GM21825 (cell line): ENCODE data around the gene NRXN3.

Source experiments
- ATAC-seq: cut with Tn5 transposase; IDR thresholded peaks from one replicate; pipeline ENCODE4 v1.9.1; 2021; ENCODE audit warnings: mild to moderate bottlenecking, moderate library complexity; ENCODE audit not compliant: unreplicated experiment

NRXN3 gene

DNA sequence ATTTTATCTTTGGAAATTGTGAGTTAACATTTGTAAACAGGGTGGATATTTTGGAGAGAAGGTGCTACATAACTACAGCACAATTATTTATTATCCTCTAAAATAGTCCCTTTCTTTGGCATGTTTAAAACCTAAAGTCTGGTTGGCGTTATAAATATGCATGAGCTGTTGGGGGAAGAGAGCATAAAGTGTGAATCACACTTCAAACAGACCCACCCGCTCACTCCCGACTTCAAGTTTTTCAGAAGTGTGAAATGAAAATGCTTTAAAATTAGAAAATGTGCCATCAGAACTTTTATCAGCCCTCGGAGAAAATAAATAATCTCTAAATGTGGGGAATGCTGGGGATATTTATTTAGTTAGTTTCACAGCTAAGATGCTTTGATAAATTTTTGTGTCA, 1006.9 kb downstream of the NRXN3 start:
- ATAC-seq: no peak

DNA sequence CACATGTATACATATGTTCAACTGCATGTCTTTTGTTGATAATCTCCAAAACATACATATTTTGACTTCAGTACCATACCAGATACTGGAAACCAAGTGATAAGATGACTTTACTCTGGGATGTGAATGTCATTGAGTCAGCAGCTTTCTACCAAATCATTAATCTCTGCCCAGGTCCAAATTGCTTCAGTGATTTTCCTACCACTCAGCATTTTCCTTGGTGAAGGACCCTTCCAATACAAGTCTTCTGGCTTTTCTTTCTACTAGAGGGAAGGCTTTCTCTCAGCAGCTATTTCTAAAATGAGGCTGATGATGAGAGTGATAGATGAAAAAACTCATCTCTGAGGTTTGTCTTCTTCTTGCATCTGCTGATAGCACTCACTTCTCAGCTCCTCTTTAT, 1008.5 kb downstream of the NRXN3 start:
- ATAC-seq: no peak

DNA sequence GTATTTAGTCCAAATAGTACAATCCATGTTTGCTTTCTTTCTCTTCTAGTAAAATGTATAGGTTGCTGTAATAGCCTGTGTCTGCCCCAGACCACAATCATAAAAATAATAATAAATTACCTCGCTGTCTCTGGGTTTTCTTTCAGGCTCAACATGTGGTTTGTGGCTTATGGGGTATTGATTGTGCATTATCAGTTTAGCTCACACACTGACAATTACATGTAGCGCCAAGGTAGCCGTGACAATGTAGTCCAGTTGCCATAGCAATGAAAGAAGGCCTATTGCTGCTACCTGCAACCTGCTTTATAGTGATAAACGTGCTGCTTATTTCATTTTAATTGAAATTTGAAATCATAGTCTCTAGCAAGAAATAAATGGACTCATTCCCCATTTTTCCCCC, 1009.8 kb downstream of the NRXN3 start:
- ATAC-seq: no peak

DNA sequence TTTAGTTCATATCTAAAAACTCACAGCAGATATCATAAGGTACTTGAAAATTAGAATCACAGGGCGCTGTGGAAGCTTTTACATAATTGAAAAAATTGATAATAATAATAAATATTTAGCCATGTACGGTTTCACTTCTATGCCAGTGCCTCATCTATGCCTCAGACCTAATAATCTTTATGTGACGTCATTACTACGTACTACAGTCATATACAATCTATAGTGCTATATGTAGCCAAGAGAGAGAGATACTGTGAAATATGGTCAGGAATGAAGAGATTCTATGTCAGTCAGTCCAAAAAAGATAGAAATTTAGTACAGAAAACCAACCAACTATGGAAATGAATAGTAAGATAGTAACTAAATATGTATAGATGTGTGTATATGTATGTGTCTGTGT, 1010.5 kb downstream of the NRXN3 start:
- ATAC-seq: no peak

DNA sequence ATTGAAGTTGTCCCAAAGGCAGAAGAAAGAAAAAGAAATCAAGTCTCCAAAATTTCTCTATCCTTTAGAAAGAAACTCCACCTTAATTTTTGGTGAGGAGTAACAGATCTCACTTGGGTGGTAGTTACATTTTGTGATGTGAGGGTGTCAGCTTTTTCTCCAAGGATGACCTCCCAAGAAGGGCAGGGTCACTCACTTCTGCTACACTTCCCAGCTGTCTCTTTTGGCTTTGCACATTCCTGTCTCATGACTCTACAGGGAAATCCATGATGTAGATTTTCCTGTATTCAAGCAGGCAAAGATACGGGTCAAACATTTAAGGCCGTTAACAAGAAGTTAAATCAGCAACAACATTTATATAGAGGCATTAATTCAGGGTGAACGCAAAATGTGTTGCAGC, 1016.4 kb downstream of the NRXN3 start:
- ATAC-seq: no peak

DNA sequence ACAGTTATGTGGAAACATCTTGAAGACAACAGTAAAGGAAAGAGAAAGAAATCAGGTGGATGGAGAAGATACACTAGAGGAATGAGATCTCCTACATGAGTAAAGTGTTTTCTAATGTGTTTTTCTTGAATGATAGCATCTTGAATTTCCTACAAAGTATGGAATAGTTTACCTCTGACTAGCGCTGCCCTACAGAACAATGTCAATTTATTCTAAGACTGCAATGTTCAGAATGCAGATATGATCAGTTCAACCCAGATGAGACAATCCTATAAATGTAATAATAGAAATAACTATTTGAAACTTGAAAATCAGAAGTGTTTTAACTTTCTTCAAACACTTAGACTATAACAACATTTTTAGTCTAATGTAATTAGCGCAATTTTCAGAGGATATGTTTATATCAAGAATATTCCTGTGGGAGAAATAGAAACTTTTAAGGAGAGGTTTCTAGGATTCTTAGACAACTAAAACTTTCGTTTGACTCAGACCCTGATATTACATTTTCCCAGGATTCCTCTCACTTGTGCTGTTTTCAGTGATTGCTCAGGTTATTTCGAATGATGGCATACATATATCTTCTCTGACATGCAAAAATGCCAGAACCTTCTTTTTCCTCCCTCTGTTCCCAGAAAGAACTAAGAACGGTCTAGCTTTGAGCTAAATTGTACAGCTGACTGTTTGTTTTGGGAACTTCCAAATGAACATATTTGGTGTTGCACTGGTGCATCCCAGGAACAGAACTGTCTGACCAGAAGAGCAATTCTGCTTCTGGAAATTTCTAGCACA, 1023.7 kb downstream of the NRXN3 start:
- ATAC-seq: no peak

DNA sequence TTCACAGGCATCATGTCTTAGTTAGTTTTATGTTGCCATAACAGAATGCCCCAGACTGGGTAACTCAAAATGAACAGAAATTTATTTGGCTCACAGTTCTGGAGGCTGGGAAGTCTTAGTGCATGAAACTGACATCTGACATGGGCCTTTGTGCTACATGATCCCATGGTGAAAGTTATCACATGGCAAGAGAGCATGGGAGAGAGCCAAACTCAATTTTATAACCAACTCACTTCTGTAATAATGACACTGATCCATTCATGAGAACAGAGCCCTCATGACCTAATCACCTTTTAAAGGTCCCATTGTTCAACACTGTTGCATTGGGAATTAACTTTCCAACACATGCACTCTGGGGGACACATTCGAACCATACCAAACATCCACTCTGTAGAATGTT, 1026.0 kb downstream of the NRXN3 start:
- ATAC-seq: no peak

DNA sequence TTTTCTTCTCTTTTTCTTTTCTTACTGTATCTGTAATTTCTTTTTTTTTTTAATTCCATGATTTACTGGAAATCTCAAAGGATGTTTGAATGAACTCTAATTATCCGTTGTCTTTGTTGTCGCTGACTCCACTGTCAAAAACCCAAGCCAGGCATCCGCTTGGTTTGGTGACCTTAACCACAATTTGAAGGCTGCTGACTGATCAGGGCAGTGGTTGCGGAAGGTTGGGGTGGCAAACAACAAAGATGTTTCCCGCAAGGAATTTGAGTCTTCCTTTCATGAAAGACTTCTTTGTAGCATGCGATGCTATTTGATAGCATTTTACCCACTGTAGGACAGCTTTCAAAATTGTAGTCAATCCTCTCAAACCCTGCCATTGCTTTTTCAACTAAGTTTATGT, 1027.3 kb downstream of the NRXN3 start:
- no peak for ATAC-seq

DNA sequence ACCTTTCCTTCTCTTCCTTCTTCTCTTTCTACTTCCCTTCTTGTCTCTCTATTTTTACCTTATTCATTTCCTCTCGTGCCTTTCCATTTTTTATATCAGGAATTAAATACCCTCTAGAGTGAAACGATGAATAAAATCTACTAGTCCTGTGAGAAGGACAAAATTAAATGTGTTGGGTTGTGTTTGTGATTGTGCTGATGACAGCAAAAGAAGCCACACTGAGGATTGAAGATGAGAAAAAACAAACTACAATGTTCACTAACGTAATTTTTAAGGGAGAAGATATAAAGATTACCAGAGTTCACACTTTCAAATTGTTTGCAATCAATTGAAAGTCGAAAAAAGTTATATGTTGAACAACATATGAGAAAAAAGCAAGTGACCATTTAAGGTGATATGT, 1029.0 kb downstream of the NRXN3 start:
- no peak for ATAC-seq

DNA sequence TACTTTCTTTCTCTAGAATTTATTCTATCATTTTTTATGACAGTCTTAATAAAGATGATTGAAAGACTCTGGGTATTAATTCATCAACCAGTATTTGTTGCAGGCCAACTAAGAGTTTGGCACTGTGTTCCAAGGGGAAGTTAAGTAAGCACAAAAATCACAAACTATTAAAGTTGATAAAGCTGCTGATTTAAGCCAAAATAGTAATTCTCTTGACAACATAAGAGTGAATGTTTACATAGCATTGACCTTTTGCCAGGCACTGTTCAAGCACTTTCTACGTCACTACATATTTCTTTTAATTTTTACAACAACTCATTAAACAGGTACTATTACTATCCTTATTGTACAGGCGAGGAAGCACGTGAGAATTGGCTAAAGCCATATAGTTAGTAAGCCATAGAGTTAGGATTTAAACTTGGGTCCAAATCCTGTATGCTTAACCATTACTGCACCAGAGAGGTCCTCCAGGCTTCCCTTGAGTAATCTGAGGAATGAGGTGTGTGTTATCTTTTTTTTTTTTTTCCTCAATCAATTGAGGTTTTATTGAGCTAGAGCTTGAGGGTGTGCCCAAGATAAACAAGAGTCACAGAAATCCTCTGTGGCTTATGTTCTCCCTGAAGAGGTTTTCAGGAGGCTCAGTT, 1031.5 kb downstream of the NRXN3 start:
- ATAC-seq: no peak

DNA sequence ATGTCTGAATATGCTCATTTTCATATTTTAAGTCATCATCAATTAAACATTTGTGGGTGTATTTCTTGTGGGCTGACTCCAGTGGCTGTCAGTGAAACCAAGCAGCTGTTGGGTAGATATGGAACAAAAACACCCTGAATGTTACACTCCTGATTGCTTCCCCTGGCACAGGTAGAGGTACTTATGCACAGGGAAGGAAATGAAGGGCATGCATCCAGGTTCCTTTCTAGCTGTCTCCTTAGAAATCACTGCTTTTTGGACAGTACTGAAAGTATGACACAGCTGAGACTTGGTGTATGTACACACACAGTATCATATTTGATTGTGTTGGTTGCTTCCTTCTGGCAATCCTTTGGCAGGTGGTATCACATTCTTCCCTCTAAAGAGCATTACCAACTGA, 1034.4 kb downstream of the NRXN3 start:
- no peak for ATAC-seq

DNA sequence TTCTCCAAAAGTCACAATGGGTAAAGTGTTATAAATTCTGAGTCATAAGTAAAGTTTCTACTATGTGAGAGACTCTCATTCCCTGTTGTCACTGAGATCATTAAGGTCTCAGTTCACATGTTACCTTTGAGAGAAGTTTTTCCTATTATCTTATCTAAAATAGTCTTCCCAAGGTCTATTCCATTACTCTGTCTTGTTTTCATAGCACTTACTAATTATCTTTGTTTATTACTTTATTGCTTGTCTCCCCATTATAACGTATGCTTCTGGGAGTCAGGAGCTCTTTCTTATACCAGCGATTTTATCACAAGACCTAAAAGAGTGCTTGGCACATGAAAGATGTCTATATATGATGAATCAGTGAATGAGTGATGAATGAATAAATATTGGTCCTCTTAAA, 1039.2 kb downstream of the NRXN3 start:
- no peak for ATAC-seq

DNA sequence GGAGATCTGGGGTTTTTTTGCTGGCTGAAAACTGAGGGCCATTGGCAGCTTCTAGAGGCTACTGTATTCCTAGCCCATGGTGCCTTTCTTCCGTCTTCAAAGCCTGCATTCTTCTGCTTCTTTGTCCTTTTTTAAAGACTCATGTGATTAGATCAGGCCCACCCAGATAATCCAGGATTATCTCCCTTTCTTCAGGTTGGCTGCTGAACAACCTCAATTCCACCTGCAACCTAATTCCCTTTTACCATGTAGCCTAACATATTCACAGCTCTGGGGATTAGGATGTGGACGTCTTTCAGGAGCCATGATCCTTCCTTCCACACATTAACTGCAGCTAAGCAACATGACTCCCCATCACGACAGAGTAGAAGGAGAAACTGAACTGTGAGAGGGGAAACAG, 1055.6 kb downstream of the NRXN3 start:
- ATAC-seq: no peak

DNA sequence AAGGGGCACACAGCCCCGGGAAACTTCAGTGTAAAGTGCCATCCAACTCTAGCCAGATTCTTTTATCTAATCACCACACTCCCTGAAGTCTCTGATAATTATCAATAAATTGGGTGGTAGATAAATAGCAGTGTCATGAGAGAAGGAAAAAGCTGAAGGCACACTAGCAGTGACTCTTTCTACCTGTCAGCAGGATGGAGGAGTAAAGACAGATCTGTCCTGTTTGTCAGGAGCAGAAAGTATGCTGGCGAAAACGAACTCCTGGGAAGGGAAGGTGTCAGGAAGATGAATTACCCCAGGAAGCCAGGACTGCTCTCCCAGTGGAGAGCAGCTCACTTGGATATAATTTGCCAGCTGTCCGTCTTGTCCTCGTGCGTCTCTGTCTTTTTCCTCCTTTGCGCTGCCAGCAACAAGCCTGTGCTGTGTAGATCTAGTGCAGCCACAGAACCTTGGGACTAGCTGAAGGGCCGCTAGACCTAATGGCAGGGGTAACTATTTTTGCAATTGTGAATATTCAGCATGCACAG, 1059.3 kb downstream of the NRXN3 start:
- ATAC-seq: no peak

DNA sequence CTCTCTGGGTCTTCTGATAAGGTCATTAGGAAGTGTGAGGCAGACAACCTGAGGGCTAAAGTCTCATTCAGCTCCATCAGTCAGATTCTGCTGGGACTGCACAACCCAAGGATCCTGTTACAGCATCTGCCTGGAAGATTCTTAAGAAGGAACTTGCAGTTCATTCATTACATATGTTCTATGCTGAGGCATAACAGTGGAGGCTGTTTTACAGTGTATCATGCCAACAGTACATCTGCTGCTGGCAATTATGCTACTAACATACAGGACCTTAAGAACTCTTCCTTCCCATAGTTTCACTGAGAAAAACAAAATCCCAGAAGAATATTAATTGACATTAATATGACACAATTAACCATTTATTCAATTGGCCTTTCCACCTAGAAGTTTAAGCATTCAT, 1072.5 kb downstream of the NRXN3 start:
- ATAC-seq: no peak

DNA sequence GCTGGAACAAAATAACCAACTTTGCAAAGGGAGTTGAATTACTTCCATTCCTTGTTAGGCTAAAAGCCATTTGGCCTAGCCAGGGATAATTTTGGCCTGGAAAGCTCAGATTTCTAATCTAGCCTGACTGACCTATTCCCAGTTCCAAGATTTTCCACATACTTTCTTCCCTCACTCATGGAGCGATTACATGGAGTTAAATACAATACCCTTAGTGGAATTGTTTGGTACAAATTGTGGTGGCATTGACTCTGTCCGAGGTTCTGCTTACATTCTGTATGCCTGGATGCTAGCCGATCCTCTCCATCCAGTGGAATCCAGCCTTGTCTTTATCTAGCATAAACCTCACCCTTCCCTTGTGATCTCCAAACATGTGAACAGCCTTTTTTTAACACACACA, 1076.0 kb downstream of the NRXN3 start:
- no peak for ATAC-seq

DNA sequence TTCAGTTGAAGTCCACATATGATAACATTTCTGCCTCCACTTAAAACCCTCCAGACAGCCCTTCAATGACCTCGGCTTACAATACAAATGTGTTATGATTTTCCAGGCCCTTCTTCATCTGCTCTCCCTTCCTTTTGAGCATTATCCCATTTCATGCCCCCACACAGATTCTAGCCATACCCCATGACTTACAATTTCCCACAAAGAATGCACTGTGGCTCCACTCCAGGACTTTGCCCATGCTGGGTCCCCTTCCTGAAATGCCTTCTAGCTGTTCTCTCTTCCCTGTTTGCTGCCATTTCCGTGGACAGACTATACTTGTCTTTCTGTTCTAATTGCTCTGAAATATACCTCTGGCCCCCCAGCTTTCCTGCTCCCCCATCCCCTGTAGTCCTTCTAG, 1078.0 kb downstream of the NRXN3 start:
- ATAC-seq: no peak

DNA sequence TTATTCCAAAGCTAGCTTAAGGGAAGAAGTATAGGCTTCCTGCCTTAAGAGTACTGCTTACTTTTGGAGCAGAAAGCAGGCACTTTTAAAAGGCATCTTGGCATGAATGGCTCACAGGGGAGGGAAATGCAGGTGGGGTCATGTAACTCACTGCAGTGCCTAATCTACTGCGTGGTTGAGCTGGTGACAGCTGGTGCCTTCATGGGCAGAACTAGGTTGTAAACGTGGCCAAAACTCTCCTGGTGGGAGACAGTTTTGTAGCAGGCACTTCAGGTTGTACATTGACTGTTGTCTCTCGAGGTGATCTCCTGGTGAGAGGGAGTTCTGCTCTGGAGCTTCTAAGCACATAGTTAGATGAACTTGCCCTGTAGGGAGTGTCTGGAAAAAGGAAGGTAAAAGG, 1078.6 kb downstream of the NRXN3 start:
- ATAC-seq: no peak

DNA sequence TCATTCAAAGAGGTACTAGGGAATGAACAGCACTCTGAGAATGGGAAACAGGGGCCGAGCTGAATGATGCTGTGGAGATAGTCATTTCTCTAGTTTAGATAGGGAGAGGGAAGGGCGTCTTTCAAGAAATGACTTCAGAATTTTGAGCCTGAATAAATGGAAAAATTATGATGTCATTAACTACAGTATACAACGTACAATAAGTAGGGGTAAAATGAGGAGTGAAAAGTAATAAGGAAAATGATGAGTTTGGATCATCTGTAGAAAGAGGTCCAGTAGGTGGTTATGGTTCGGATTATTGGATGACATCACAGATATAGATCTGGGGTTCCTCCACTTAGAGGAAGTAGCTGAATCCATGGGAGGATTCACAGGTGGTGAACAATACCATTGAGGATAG, 1081.1 kb downstream of the NRXN3 start:
- no peak for ATAC-seq

DNA sequence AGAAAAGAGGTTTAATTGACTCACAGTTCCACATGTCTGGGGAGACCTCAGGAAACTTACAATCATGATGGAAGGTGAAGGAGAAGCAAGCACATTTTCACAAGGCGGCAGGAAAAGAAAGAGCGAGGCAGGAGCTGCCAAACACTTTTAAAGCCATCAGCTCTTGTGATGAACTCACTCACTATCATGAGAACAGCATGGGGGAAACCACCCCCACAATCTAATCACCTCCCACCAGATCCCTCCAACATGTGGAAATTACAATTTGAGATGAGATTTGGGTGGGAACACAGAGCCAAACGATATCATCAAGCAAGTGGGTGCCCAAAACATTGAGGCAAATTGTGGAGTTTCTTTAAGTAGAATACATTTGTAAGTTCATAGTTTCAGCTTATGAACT, 1083.4 kb downstream of the NRXN3 start:
- no peak for ATAC-seq

DNA sequence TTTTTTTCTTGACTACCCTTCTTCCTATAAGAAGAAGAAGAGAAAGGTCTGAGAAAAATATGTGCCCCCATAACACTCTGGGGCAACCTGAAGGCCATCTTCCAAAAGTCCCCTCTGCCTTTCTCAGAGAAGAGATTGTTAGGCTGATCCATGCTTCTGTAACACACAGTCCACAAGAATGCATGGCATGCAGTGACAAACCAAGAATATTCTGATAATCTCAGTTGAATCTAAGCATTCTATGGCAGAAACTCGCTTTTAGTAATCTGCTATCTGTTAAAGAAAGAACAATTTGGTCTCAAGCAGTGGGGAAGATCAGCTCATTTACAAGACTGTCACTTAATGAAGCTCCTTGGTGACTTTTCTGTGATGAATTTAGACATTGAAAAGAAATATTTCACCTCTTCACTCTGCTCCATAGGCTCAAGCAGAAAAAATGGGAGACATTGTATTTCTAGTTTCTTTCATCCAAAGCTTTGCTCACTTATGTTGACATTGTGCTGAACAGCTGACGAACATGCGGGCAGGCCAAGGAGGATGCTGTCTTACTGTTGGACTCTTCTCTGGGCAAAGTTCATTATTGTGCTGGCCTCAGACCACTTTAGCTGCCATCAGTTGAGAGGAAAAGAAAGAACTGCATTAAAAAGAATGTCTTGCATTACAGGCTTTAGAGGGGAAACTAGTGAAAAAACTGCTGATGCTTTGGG, 1084.0 kb downstream of the NRXN3 start:
- no peak for ATAC-seq

DNA sequence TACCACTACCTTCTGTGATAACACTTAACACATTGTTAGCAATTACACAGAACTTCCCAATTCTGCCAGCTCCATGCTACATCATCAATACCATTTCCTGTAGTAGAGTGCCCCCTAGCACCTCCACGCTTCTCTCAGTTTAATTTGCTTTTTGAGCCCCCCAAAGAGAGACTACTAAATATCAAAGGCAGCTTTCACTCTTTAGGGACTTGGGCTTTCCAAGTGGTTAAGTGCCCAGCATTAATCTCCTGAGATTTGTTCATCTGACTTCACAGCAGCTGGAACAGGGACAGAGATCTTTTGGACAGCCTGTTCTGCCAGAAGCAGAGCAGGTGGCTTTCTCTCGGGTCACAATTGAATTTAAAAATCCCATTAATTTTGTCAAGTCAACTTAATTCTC, 1086.2 kb downstream of the NRXN3 start:
- ATAC-seq: no peak
